Neuronal stem cell (in vitro differentiated cells): ENCODE measurements around the gene HELZ.

Source experiments
- DNase-seq: peaks from one replicate; pipeline ENCODE4 v3.0.0-alpha.2; 2013; ENCODE audit warnings: low spot score
- H2AFZ ChIP-seq: one replicate; pipeline ENCODE4 v1.6.1; 2013; ENCODE audit warnings: mild to moderate bottlenecking, low read length, inconsistent platforms
- H2AK5ac ChIP-seq: 2 replicates; pipeline ENCODE4 v1.6.1; 2013; ENCODE audit warnings: low read depth, mild to moderate bottlenecking, inconsistent platforms, low read length, moderate library complexity, mixed read lengths
- H2BK120ac ChIP-seq: 2 replicates; pipeline ENCODE4 v1.6.1; 2013; ENCODE audit warnings: low read depth, mild to moderate bottlenecking, inconsistent platforms, low read length, moderate library complexity, mixed read lengths
- H2BK12ac ChIP-seq: one replicate; pipeline ENCODE4 v1.6.1; 2013; ENCODE audit warnings: low read length, inconsistent platforms
- H2BK15ac ChIP-seq: 2 replicates; pipeline ENCODE4 v1.6.1; 2013; ENCODE audit warnings: mild to moderate bottlenecking, low read length, inconsistent platforms, mixed read lengths
- H2BK5ac ChIP-seq: one replicate; pipeline ENCODE4 v1.6.1; 2013; ENCODE audit warnings: inconsistent platforms, mild to moderate bottlenecking, low read length, moderate library complexity
- H3K14ac ChIP-seq: one replicate; pipeline ENCODE4 v1.6.1; 2013; ENCODE audit warnings: low read length, inconsistent platforms
- H3K18ac ChIP-seq: 2 replicates; pipeline ENCODE4 v1.6.1; 2013; ENCODE audit warnings: low read length, inconsistent platforms
- H3K23ac ChIP-seq: 2 replicates; pipeline ENCODE4 v1.6.1; 2013; ENCODE audit warnings: low read depth, mild to moderate bottlenecking, mixed read lengths, low read length, inconsistent platforms; ENCODE audit not compliant: poor library complexity
- H3K27ac ChIP-seq: replicated peaks from 3 replicates; pipeline ENCODE4 v1.5.1; 2013; ENCODE audit warnings: low read length, inconsistent platforms
- H3K27me3 ChIP-seq, 3 experiments: 2 replicates each; pipeline ENCODE4 v1.6.1; 2013; ENCODE audit warnings: low read length in 3 of 3, mild to moderate bottlenecking in 2 of 3, inconsistent platforms in 1 of 3, low read depth in 1 of 3, mixed read lengths in 1 of 3, moderate library complexity in 1 of 3; ENCODE audit not compliant: control insufficient read depth in 3 of 3, insufficient read depth in 3 of 3
- H3K36me3 ChIP-seq, 2 donors: replicated peaks in 1 of 2; 2 replicates each; pipeline ENCODE4 v1.6.1; 2013; ENCODE audit warnings: low read length in 2 of 2; ENCODE audit not compliant: control insufficient read depth in 2 of 2, insufficient read depth in 2 of 2
- H3K4ac ChIP-seq: 2 replicates; pipeline ENCODE4 v1.6.1; 2013; ENCODE audit warnings: inconsistent platforms, mild to moderate bottlenecking, low read length, moderate library complexity
- H3K4me1 ChIP-seq, 2 donors: 1 replicate in 1 of 2; 2 replicates in 1 of 2; pipeline ENCODE4 v1.6.1; 2013; ENCODE audit warnings: low read length in 2 of 2, low read depth in 1 of 2; ENCODE audit not compliant: control insufficient read depth in 2 of 2, insufficient read depth in 1 of 2
- H3K4me2 ChIP-seq: one replicate; pipeline ENCODE4 v1.6.1; 2013; ENCODE audit warnings: mild to moderate bottlenecking, low read length, inconsistent platforms; ENCODE audit not compliant: insufficient read depth, poor library complexity, severe bottlenecking
- H3K4me3 ChIP-seq, 2 donors: 2 replicates each; pipeline ENCODE4 v1.5.1; 2013; ENCODE audit warnings: low read length in 2 of 2, mild to moderate bottlenecking in 2 of 2, inconsistent platforms in 1 of 2, moderate library complexity in 1 of 2
- H3K79me1 ChIP-seq: one replicate; pipeline ENCODE4 v1.6.1; 2013; ENCODE audit warnings: low read depth, mild to moderate bottlenecking, inconsistent platforms, low read length, moderate library complexity
- H3K9ac ChIP-seq: one replicate; pipeline ENCODE4 v1.6.1; 2013; ENCODE audit warnings: mild to moderate bottlenecking, low read depth, low read length, inconsistent platforms; ENCODE audit not compliant: poor library complexity
- H3K9me3 ChIP-seq, 2 donors: replicated peaks in 1 of 2; 2 replicates each; pipeline versions ENCODE3 to v1.6.1; 2013; ENCODE audit warnings: low read length in 2 of 2, mild to moderate bottlenecking in 2 of 2, inconsistent platforms in 1 of 2, low read depth in 1 of 2, mixed read lengths in 1 of 2, moderate library complexity in 1 of 2; ENCODE audit not compliant: control insufficient read depth in 2 of 2, insufficient read depth in 1 of 2
- H4K8ac ChIP-seq: one replicate; pipeline ENCODE4 v1.6.1; 2013; ENCODE audit warnings: low read depth, mild to moderate bottlenecking, inconsistent platforms, low read length, moderate library complexity
- H4K91ac ChIP-seq: one replicate; pipeline ENCODE4 v1.6.1; 2013; ENCODE audit warnings: low read length, low read depth, mild to moderate bottlenecking, inconsistent platforms; ENCODE audit not compliant: poor library complexity
- WGBS, 2 donors: extraction: QIAGEN DNeasy Blood & Tissue Kit; methylation state at CpG; one replicate each; pipeline ENCODE4 v1.1.7; 2013; ENCODE audit warnings: missing lambda C conversion rate in 2 of 2, mixed read lengths in 1 of 2; ENCODE audit not compliant: insufficient read length in 2 of 2, insufficient replicate concordance in 1 of 2; ENCODE audit errors: extremely low coverage in 2 of 2; 5-methylcytosine and 5-hydroxymethylcytosine counted together

The HELZ gene

GRCh38 chr17:67137026-67137370, 108.0 kb downstream of the HELZ start:
- Histone ChIP-seq H3K18ac (no peak overlapping the region), H3K23ac (no peak overlapping the region), H4K8ac (no peak overlapping the region), H2BK12ac (no peak overlapping the region), H2BK120ac (no peak overlapping the region), H3K27me3 (no peaks in the 10 kb centered on the region), H3K4me1 (peaks cover 0 to 4% of the 10 kb centered on the region in 2 donors), H3K9ac (no peak overlapping the region), H3K14ac (no peak overlapping the region), H2AK5ac (no peak overlapping the region), H3K4me3 (no peak overlapping the region), H4K91ac (no peak overlapping the region), H3K4ac (no peak overlapping the region), H3K79me1 (no peaks in the 10 kb centered on the region), H3K27ac (no peak overlapping the region), H2AFZ (no peak overlapping the region), H3K36me3 (peaks cover 0 to 51% of the 10 kb centered on the region in 2 donors), H2BK15ac (no peak overlapping the region), H2BK5ac (no peak overlapping the region), H3K4me2 (no peak overlapping the region), H3K9me3 (peaks cover 0 to 1% of the 10 kb centered on the region in 2 donors)
- WGBS, 2 donors: no CpG with 5 or more reads among the region's 3 CpGs
- DNase-seq: no peak

- H3K79me1 ChIP-seq: no peaks in the 10 kb centered on the region
- no peak overlapping the region for H3K4ac ChIP-seq
- H2BK120ac ChIP-seq: no peak overlapping the region
- no peak for DNase-seq
- no peak overlapping the region for H4K8ac ChIP-seq
- H3K4me1 ChIP-seq: peaks cover 0 to 4% of the 10 kb centered on the region in 2 donors
- no peak overlapping the region for H4K91ac ChIP-seq
- H3K9me3 ChIP-seq: no peaks in the 10 kb centered on the region
- H2BK5ac ChIP-seq: no peak overlapping the region
- no peak overlapping the region for H3K9ac ChIP-seq
- no peak overlapping the region for H3K4me2 ChIP-seq
- WGBS, 2 donors: no CpG with 5 or more reads among the region's 5 CpGs
- no peak overlapping the region for H2BK12ac ChIP-seq
- H3K23ac ChIP-seq: no peak overlapping the region
- H3K36me3 ChIP-seq: peaks cover 0 to 46% of the 10 kb centered on the region in 2 donors
- no peak overlapping the region for H3K14ac ChIP-seq
- H3K27ac ChIP-seq: no peak overlapping the region
- H3K4me3 ChIP-seq: no peak overlapping the region
- no peak overlapping the region for H2BK15ac ChIP-seq
- H2AFZ ChIP-seq: no peak overlapping the region
- no peak overlapping the region for H3K18ac ChIP-seq
- no peak overlapping the region for H2AK5ac ChIP-seq
- no peaks in the 10 kb centered on the region for H3K27me3 ChIP-seq
Observed at GRCh38 chr17:67136191-67137025, 108.6 kb downstream of the HELZ start.

GRCh38 chr17:67133161-67133560, 111.8 kb downstream of the HELZ start:
- Histone ChIP-seq H3K18ac (no peak overlapping the region), H2BK12ac (no peak overlapping the region), H2BK120ac (no peak overlapping the region), H3K4me3 (no peak overlapping the region), H3K27ac (no peak overlapping the region), H4K91ac (no peak overlapping the region), H3K36me3 (peaks cover 3 to 38% of the 10 kb centered on the region in 2 donors), H3K14ac (no peak overlapping the region), H3K4me2 (no peak overlapping the region), H3K27me3 (no peaks in the 10 kb centered on the region), H2AFZ (no peak overlapping the region), H2BK15ac (no peak overlapping the region), H2BK5ac (no peak overlapping the region), H2AK5ac (no peak overlapping the region), H3K4me1 (peaks cover 0 to 4% of the 10 kb centered on the region in 2 donors), H3K9me3 (no peaks in the 10 kb centered on the region), H3K9ac (no peak overlapping the region), H3K79me1 (no peaks in the 10 kb centered on the region), H4K8ac (no peak overlapping the region), H3K4ac (no peak overlapping the region), H3K23ac (no peak overlapping the region)
- DNase-seq: no peak

GRCh38 chr17:67132366-67132765, 112.6 kb downstream of the HELZ start:
- no CpG with 5 or more reads among the region's 1 CpG for WGBS, 2 donors
- no peak overlapping the region for H2BK15ac ChIP-seq
- H3K36me3 ChIP-seq: peaks cover 3 to 40% of the 10 kb centered on the region in 2 donors
- no peak overlapping the region for H3K4me2 ChIP-seq
- H4K91ac ChIP-seq: no peak overlapping the region
- no peak overlapping the region for H4K8ac ChIP-seq
- H3K23ac ChIP-seq: no peak overlapping the region
- no peak for DNase-seq
- H3K9ac ChIP-seq: no peak overlapping the region
- peaks cover 0 to 4% of the 10 kb centered on the region in 2 donors for H3K4me1 ChIP-seq
- H3K14ac ChIP-seq: no peak overlapping the region
- H2AFZ ChIP-seq: no peak overlapping the region
- no peak overlapping the region for H2BK12ac ChIP-seq
- H2BK5ac ChIP-seq: no peak overlapping the region
- H3K27me3 ChIP-seq: no peaks in the 10 kb centered on the region
- H3K4ac ChIP-seq: no peak overlapping the region
- H2AK5ac ChIP-seq: no peak overlapping the region
- H3K9me3 ChIP-seq: no peaks in the 10 kb centered on the region
- no peaks in the 10 kb centered on the region for H3K79me1 ChIP-seq
- H3K27ac ChIP-seq: no peak overlapping the region
- H2BK120ac ChIP-seq: no peak overlapping the region
- no peak overlapping the region for H3K4me3 ChIP-seq
- no peak overlapping the region for H3K18ac ChIP-seq
